ACC112 (cell line): ENCODE measurements around the gene PLGRKT.
"Not testable (repeated sequence)": the region's sequence is repeated elsewhere in the genome, so short reads cannot be mapped to it uniquely, and the experiment has no call there.

Experiments
- H2AFZ ChIP-seq: fragments of 200-600 bp; sonication (generic); one replicate; pipeline ENCODE4 v1.6.0; 2017; ENCODE audit warnings: antibody characterized with exemption, low read length; ENCODE audit not compliant: unreplicated experiment
- H3K27ac ChIP-seq: fragments of 200-600 bp; sonication (generic); 2 replicates; pipeline ENCODE4 v1.5.1; 2014; ENCODE audit warnings: low read depth, mild to moderate bottlenecking, antibody characterized with exemption, low read length, moderate library complexity
- H3K27me3 ChIP-seq: fragments of 200-600 bp; sonication (generic); 2 replicates; pipeline ENCODE4 v1.6.1; 2014; ENCODE audit warnings: mild to moderate bottlenecking, antibody characterized with exemption, low read length, moderate library complexity, mixed read lengths; ENCODE audit not compliant: insufficient read depth
- H3K36me3 ChIP-seq: fragments of 200-600 bp; sonication (generic); 2 replicates; pipeline ENCODE4 v1.6.1; 2016; ENCODE audit warnings: mild to moderate bottlenecking, antibody characterized with exemption, low read length, moderate library complexity, mixed read lengths; ENCODE audit not compliant: insufficient read depth
- H3K4me1 ChIP-seq: fragments of 200-600 bp; sonication (generic); one replicate; pipeline ENCODE4 v1.6.1; 2016; ENCODE audit warnings: low read length, mixed read lengths; ENCODE audit not compliant: insufficient read depth, unreplicated experiment, control insufficient read depth
- H3K4me3 ChIP-seq: fragments of 200-600 bp; sonication (generic); 2 replicates; pipeline ENCODE4 v1.5.1; 2014; ENCODE audit warnings: mild to moderate bottlenecking, low read depth, low read length
- H3K79me2 ChIP-seq: fragments of 200-600 bp; sonication (generic); one replicate; pipeline ENCODE4 v1.6.0; 2016; ENCODE audit warnings: low read length; ENCODE audit not compliant: control insufficient read depth, unreplicated experiment, insufficient read depth

Gene PLGRKT

DNA sequence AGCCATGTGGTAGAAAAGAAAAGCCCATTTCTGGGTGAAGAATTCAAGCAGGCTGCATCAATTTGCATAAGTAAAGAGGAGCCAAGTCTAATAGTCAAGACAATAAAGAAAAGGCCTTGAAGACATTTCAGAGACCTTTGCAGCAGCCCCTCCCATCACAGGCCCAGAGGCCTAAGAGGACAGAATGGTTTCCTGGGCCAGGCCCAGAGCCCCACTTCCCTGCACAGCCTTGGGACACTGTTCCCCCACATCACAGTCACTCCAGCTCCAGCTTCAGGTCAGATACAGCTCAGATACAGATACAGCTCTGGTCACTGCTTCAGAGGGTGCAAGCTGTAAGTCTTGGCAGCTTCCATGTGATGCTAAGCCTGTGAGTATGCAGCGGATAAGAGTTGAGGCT lies 29.1 kb downstream of the PLGRKT start:
- H2AFZ ChIP-seq, result no peak overlapping the region
- no peaks in the 10 kb centered on the region for H3K79me2 ChIP-seq
- no peak overlapping the region for H3K27ac ChIP-seq
- H3K4me1 ChIP-seq, result no peaks in the 10 kb centered on the region
- H3K4me3 ChIP-seq, result no peak overlapping the region
- H3K27me3 ChIP-seq, result no peaks in the 10 kb centered on the region
- no peaks in the 10 kb centered on the region for H3K36me3 ChIP-seq

DNA sequence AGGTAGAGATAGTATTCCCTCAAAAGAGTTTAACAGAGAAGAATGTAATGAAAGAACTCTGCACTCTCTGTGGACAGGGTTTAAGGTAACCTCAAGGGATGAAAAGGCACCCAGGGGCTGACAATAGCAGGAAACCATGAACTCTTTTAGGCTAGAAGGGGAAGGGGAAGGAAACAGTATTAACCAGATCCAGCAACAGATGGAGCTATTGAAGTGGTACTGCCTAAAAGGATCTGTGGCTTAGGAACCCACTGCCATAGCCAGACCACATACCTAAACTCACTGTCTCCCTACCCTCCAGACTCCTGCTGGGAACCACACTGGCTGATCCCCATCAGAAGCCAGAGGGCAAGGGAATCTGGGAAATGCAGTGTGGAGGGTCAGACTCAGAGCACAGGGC lies 35.5 kb downstream of the PLGRKT start:
- Histone ChIP-seq H3K27me3 (no peaks in the 10 kb centered on the region), H3K36me3 (no peaks in the 10 kb centered on the region), H3K79me2 (no peaks in the 10 kb centered on the region), H3K27ac (no peak overlapping the region), H3K4me3 (no peak overlapping the region), H2AFZ (no peak overlapping the region), H3K4me1 (no peaks in the 10 kb centered on the region)

DNA sequence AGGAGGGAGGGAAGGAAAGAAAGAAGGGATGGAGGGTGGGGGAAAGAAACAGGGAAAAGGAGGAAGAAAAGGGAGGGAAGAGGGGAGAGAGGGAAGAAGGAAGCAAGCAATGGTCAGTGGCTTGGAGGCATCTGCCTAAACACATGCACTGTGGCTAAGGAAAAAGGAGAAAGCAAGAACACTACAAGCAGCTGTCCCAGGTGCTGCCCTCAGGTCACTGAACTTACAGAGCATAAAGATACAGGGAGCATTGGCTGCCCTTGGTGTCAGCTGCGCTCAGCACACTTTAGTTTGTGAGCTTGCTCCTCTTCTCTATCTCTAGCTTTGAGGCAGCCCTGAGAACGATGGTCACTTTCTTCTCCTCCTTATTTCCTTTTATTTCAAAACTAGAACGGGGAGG lies 40.2 kb downstream of the PLGRKT start:
- H3K4me3 ChIP-seq, H3K27me3 ChIP-seq, H3K27ac ChIP-seq, H3K4me1 ChIP-seq, H3K36me3 ChIP-seq, H2AFZ ChIP-seq, H3K79me2 ChIP-seq: not testable (repeated sequence)

DNA sequence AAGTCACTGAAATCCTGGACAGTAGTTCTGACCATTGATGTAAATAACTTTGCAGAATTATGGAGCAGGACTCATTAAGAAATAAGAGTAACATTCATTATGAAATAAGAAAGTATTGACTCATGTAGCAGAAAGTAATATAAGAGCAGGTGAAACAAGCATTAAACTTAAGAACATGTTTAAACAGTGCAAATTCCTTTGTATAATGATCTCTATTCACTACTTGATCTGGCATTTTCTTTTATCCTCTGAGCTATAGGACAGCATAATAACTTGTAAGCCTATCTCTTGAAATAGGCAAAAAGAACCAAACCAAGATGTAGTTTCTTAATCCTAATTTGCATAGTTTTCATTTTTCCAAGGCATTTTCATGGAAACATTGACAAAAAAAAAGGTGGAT lies 42.3 kb downstream of the PLGRKT start:
- Histone ChIP-seq H3K27ac (no peak overlapping the region), H2AFZ (no peak overlapping the region), H3K79me2 (no peaks in the 10 kb centered on the region), H3K4me1 (no peaks in the 10 kb centered on the region), H3K36me3 (no peaks in the 10 kb centered on the region), H3K27me3 (no peaks in the 10 kb centered on the region), H3K4me3 (no peak overlapping the region)

DNA sequence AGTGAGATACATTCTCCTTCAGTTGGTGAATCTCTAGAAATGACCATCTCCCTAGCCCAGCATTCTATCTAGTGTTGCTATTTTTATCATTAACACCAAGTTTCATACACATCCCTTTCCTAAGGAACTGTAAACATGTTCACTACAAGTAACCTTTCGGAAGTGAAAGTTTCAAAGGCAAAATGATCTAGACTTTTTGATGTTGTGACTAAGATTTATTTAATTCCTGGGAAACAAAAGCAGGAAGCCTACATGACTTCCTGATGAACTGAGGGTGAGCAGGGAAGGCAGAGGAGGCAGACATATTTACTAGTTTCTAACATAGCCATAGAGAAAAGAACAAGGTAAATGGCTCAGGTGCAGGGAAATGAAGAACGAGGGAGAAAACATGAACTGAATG lies 43.7 kb downstream of the PLGRKT start:
- not testable (repeated sequence) for H3K27ac ChIP-seq, H3K4me3 ChIP-seq, H3K27me3 ChIP-seq, H3K79me2 ChIP-seq, H3K4me1 ChIP-seq, H3K36me3 ChIP-seq, H2AFZ ChIP-seq

DNA sequence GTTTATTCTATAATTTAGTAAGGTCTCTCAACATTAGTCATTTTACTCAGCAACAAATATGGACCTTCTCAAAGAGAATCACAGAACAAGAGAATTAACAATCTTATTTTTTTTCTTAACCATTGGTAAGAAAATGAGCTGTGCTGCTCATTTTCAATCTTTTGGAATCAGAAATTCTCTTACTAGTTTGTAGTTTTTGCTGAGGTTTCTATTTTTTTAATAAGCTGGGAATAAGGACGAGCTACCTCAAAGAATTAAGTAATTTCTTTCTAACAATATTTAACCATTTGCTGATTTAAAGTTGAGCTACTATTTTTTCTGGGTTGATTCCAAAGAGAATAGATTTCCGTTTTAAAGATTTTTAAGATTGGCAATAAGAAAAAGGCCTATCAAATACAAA lies 44.2 kb downstream of the PLGRKT start:
- no peak overlapping the region for H2AFZ ChIP-seq
- H3K27me3 ChIP-seq, result no peaks in the 10 kb centered on the region
- H3K27ac ChIP-seq, result no peak overlapping the region
- H3K4me3 ChIP-seq, result no peak overlapping the region
- H3K36me3 ChIP-seq, result no peaks in the 10 kb centered on the region
- H3K4me1 ChIP-seq, result peaks cover 11% of the 10 kb centered on the region
- no peaks in the 10 kb centered on the region for H3K79me2 ChIP-seq

DNA sequence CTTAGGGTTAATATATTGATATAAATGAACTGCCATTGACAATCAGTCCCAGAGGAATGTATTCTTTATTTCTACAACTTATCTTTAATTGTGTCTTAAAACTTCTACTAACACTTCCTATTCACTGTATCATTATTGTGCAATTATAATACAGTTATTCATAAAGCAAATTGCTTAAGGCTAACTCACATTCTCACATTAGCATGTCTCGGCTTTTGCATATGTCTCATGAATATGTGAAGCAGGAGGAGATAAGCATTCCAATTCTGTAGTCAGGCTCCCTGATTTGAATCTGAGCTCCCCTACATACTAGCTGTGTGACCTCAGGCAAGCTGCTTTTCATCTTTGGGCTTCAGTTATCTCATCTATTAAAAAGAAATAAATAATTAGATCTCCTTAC lies 45.4 kb downstream of the PLGRKT start:
- no peak overlapping the region for H3K27ac ChIP-seq
- no peak overlapping the region for H2AFZ ChIP-seq
- H3K4me3 ChIP-seq, result no peak overlapping the region
- no peaks in the 10 kb centered on the region for H3K79me2 ChIP-seq
- H3K36me3 ChIP-seq, result no peaks in the 10 kb centered on the region
- H3K27me3 ChIP-seq, result no peaks in the 10 kb centered on the region
- H3K4me1 ChIP-seq, result peaks cover 12% of the 10 kb centered on the region

DNA sequence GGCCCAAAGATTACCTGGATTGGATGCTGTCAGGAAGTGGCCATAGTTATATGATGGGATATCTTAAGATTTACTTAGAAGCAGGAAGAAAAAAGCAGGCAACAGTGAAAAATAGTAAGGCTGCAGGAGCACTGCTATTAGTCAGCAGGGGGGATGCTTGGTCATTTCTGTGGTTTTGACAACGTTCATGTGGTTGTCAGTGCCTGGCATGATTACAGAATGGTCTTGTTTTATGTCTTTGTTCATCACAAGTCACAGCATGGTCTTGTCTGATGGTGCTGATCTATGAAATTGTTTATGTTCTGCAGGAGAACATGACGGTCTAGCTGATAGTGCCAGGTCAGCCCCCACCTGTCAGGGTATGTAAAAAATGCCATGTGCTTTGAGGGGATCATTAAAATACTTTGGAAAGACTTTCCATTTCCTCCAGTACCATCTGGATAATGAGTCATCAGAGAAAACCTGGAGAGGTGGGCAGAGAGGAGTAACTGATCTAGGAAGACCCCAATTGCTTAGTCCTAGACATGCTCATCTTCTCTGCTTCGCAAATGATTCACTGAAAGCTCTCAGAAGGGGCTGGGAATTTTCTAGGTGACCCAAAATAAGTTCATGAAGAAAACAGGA lies 48.5 kb downstream of the PLGRKT start:
- H3K79me2 ChIP-seq, result no peaks in the 10 kb centered on the region
- no peak overlapping the region for H2AFZ ChIP-seq
- no peak overlapping the region for H3K4me3 ChIP-seq
- H3K27ac ChIP-seq, result no peak overlapping the region
- no peaks in the 10 kb centered on the region for H3K36me3 ChIP-seq
- H3K27me3 ChIP-seq, result no peaks in the 10 kb centered on the region
- peaks cover 12% of the 10 kb centered on the region for H3K4me1 ChIP-seq

DNA sequence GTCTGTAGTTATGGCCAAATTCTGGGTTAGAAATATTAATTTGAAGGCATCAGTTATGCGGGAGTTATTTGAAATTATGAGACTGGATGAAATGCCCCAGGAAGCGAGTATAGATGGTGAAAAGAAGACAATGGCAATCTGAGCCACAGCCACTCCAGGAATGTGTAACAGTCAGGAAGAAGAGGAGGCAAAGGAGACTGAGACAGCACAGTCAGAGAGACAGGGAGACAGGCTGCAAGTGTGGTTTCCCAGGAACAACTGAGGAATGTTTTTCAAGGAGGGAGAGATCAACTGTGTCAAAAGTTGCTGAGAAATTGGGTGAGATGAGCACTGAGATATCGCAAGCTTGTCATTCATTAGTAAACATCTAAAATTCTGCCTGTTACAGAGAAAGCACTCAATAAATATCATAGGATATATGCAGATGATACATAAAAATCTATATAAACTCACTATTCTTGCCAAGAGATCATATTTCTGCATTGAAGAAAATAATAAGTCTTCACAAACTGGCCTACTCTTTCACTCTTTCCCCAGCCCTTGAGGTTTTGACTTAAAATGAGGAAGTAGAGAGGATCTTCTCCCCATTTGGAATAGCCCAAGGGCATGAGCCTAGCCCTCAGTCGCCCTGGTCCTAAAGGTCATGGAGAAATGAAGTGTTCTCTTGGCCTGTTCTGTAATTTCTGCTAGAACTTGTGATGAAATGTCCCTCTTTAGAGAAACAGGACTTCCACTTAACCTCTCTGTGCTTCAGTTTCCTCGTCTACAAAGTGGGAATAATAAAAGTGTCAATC lies 49.5 kb downstream of the PLGRKT start:
- peaks cover 12% of the 10 kb centered on the region for H3K4me1 ChIP-seq
- H3K36me3 ChIP-seq, result no peaks in the 10 kb centered on the region
- no peak overlapping the region for H2AFZ ChIP-seq
- no peaks in the 10 kb centered on the region for H3K27me3 ChIP-seq
- no peak overlapping the region for H3K4me3 ChIP-seq
- H3K79me2 ChIP-seq, result no peaks in the 10 kb centered on the region
- H3K27ac ChIP-seq, result no peak overlapping the region

DNA sequence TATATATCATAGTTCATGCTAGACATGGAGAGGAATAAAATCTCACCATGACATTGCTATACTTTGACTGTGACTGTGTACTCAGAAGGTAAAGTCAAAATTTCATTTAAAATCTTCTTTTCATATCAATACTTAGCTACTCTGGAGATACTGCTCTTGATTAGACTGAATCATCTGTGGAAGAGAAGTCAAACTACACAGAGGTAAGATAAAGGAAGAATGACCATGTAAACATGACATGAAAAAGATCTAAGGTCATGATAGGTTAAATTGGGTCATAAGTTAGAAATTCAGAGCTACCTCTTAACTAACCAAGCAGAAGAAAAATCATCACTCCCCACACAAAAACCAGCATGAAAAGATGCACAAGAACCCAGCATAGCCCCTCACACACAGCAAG lies 53.3 kb downstream of the PLGRKT start:
- no peak overlapping the region for H2AFZ ChIP-seq
- peaks cover 9% of the 10 kb centered on the region for H3K4me1 ChIP-seq
- H3K4me3 ChIP-seq, result no peak overlapping the region
- no peak overlapping the region for H3K27ac ChIP-seq
- no peaks in the 10 kb centered on the region for H3K27me3 ChIP-seq
- H3K36me3 ChIP-seq, result no peaks in the 10 kb centered on the region
- no peaks in the 10 kb centered on the region for H3K79me2 ChIP-seq

DNA sequence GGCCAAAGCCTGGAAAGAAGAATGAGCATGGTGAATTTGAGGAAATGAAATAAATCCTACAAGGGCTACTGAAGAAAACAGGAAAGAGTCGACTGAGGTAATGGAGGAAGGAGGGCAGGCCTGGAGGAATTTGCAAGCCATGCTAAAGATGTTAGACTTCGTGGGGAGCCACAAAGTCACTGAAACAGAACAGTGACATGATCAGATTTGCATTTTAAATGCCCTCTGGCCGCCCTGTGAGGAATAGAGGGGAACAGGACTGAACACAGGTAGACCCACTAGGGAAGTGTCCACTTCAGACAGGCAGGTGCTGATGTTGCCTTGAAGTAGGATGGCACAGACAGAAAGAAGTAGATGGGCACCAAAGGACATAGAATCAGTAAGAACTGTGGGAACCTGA lies 55.2 kb downstream of the PLGRKT start:
- no peaks in the 10 kb centered on the region for H3K27me3 ChIP-seq
- no peak overlapping the region for H3K27ac ChIP-seq
- H3K79me2 ChIP-seq, result no peaks in the 10 kb centered on the region
- H3K4me1 ChIP-seq, result no peaks in the 10 kb centered on the region
- no peak overlapping the region for H3K4me3 ChIP-seq
- no peak overlapping the region for H2AFZ ChIP-seq
- no peaks in the 10 kb centered on the region for H3K36me3 ChIP-seq
